Esophagus (tissue), 2 donors: ENCODE measurements around the gene INHA. TPM values are rescaled to one million over a fixed set of nuclear protein-coding genes. Genes with fewer than 3 reads are reported as not detected.

Experiments used
- H3K27ac ChIP-seq, 2 donors: one replicate each; pipeline ENCODE4 v1.5.1; 2013; ENCODE audit warnings: low read depth in 2 of 2, mild to moderate bottlenecking in 2 of 2, inconsistent platforms in 1 of 2, low read length in 1 of 2, moderate library complexity in 1 of 2
- H3K27me3 ChIP-seq, 2 donors: one replicate each; pipeline ENCODE4 v1.6.1; 2013; ENCODE audit warnings: low read length in 2 of 2, control low read depth in 1 of 2, mild to moderate bottlenecking in 1 of 2; ENCODE audit not compliant: insufficient read depth in 2 of 2, control insufficient read depth in 1 of 2
- H3K36me3 ChIP-seq, 2 donors: one replicate each; pipeline ENCODE4 v1.6.1; 2013; ENCODE audit warnings: low read length in 1 of 2; ENCODE audit not compliant: control insufficient read depth in 2 of 2, insufficient read depth in 2 of 2
- H3K4me1 ChIP-seq, 2 donors: one replicate each; pipeline ENCODE4 v1.6.1; 2013; ENCODE audit warnings: low read length in 1 of 2; ENCODE audit not compliant: control insufficient read depth in 2 of 2, insufficient read depth in 2 of 2
- H3K4me3 ChIP-seq, 2 donors: one replicate each; pipeline ENCODE4 v1.5.1; 2013; ENCODE audit warnings: low read length in 2 of 2, mild to moderate bottlenecking in 2 of 2, low read depth in 1 of 2, moderate library complexity in 1 of 2
- H3K9me3 ChIP-seq, 2 donors: one replicate each; pipeline ENCODE4 v1.6.1; 2013; ENCODE audit warnings: mild to moderate bottlenecking in 2 of 2, low read depth in 1 of 2, low read length in 1 of 2, moderate library complexity in 1 of 2; ENCODE audit not compliant: control insufficient read depth in 2 of 2, insufficient read depth in 1 of 2
- WGBS, 2 donors: extraction: QIAGEN DNeasy Blood & Tissue Kit; methylation state at CpG; one replicate each; pipeline ENCODE4 v1.1.7; 2013; 5-methylcytosine and 5-hydroxymethylcytosine counted together
- polyA plus RNA-seq, 2 donors: library from polyadenylated mRNA; stranded (reverse); fragments of 200-250 nt; gene quantifications; one replicate each; pipeline ENCODE4 v1.2.3, GENCODE V29; 2013
- donor health status: healthy with polysubstance abuse.
- donor health status: Bipolar disorder and iron deficiency.

The INHA gene
- polyA plus RNA-seq, 2 donors = 0.24 to 0.71 TPM

DNA sequence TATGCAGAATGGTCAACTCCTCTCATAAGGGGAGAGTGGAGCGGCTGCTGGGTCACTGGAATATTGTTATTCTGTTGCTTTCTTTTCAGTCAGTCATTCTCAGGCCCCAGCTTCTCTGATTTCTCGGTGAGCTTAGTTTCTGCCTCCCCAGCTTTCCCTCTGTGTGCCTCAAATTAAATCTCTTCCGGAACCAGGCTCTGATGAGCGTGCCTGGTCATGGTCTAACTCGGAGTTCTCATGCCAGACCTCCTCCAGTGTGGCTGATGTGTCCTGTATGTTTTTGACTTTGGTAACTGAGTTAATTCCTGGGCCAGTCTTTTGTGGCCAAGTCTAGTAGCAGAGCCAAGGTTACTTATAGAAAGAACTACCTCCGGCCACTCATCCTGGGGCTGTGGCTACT lies 20.6 kb downstream of the INHA start:
- Histone ChIP-seq H3K9me3 (no peaks in the 10 kb centered on the region), H3K27ac (no peak overlapping the region), H3K36me3 (no peaks in the 10 kb centered on the region), H3K4me1 (no peaks in the 10 kb centered on the region), H3K4me3 (no peak overlapping the region), H3K27me3 (no peaks in the 10 kb centered on the region)
- 65 to 75% methylated on average over 6 of the region's 6 CpGs for WGBS, 2 donors

DNA sequence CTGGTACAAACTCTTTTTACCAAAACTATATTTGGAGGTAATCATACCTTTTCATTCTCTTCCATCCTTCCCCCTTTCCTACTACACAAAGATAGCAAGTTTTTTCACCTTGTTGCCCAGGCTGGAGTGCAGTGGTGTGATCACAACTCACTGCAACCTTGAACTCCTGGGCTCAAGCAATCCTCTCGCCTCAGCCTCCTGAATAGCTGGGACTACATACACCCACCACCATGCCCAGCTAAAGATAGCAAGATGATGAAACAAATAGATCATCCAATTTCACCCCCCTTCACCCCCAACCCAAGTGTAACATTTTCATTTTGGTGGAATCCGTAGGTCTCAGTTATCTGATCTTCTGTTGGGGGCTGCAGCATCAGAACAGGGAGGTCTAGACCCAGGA lies 21.0 kb downstream of the INHA start:
- Histone ChIP-seq H3K27me3 (no peaks in the 10 kb centered on the region), H3K36me3 (no peaks in the 10 kb centered on the region), H3K9me3 (no peaks in the 10 kb centered on the region), H3K27ac (no peak overlapping the region), H3K4me3 (no peak overlapping the region), H3K4me1 (no peaks in the 10 kb centered on the region)
- 84 to 88% methylated on average over 2 of the region's 2 CpGs for WGBS, 2 donors

DNA sequence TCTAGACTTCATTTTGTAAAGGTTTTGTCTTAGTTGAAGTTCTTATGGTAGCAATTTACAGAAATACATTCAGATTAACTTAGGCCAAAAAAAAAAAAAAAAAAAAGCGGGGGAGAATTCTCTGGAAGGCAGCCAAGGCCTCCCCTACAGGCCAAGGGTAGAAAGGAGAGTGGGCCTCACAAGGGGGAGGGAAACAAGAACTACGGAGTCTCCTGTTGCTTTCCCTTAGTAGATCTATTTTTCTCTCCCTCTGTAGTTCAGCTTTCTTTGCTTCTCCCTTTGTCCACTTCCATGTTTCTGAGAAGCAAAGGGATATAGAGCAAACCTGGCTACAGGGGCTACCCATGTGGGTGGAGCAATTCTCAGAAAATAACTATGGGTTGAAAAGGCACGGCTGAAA lies 23.1 kb downstream of the INHA start:
- H3K27me3 ChIP-seq = no peaks in the 10 kb centered on the region
- no peak overlapping the region for H3K27ac ChIP-seq
- no peak overlapping the region for H3K4me3 ChIP-seq
- whole genome bisulfite sequencing, 2 donors = 42 to 54% methylated on average over 3 of the region's 3 CpGs
- H3K36me3 ChIP-seq = no peaks in the 10 kb centered on the region
- H3K9me3 ChIP-seq = no peaks in the 10 kb centered on the region
- no peaks in the 10 kb centered on the region for H3K4me1 ChIP-seq

DNA sequence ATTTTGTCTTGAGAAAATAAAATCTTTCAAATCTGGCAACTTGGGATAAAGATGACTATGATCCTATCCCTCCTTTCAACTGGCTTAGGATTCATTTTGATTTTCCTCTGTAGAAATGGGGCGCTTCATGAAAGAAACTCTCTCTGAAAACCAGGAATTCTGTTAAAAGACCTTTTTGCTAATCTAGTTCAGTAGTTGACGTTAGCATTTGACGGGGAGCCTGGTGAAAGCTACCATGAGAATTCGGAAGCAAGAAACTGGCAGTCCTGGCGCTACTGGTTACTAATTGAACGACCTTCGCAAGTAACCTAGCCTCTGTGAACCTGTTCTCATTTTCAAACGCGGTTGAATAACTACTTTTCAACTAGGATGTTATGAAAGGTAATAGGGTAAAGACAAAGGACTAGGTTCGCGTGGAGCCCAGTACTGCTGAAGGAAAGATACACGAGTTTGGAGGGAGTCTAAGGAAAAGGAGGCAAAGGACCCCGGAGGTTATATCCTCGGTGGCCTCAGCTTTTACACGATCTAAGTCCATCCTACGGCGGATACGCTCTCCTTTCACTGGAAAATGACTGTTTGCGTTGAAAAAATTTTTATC lies 24.9 kb downstream of the INHA start:
- Histone ChIP-seq H3K4me3 (peak overlapping the region; percentile 68 to 78), H3K36me3 (peaks cover 3 to 9% of the 10 kb centered on the region in 2 donors), H3K27ac (peak overlapping the region; percentile 95 to 96), H3K27me3 (no peaks in the 10 kb centered on the region), H3K4me1 (no peaks in the 10 kb centered on the region), H3K9me3 (no peaks in the 10 kb centered on the region)
- WGBS, 2 donors = 11 to 12% methylated on average over 19 of the region's 19 CpGs

DNA sequence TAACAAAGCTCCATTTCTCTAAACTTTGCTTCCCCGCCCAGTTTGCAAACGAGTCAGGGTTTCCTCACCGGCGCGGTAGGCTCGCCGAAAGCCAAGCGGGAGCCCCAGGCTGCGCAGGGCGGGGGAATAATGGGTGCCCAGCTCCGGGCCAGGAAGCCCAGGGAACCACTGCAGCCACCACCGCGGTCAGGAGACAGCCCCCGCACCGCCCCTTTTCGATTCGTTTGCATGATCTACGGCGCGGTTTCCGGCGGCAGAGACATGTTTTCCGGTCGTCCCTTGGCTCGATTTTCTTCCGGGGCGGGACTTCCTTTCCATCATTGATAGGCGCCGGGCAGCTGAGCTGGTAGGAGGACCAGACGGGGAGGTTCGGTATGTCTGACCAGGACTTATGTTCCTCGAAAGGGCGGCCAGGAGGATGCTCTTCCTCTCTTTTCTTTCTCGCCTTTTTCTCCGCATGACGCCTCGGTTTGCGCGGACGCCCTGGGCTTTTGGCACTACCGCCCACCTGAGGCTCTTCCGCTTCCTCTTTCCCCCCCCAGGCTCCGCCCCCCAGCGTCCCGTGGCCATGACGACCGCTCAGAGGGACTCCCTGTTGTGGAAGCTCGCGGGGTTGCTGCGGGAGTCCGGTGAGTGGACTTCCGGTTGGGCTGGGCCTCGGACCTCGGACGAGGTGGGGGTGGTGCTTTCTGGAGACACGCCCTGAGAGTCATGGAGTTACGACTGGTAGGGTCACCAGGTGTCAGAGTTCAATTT lies 25.6 kb downstream of the INHA start, which contains the start of gene STK11IP:
Gene STK11IP (plus strand): TSS at position 306 of the 756 bp plus-strand sequence. CDS start 263 bp downstream, at position 569.
- Histone ChIP-seq H3K27me3 (no peaks in the 10 kb centered on the region), H3K9me3 (no peaks in the 10 kb centered on the region), H3K36me3 (peaks cover 9 to 15% of the 10 kb centered on the region in 2 donors), H3K4me1 (no peaks in the 10 kb centered on the region), H3K27ac (peak within 1 kb of the TSS; percentile 95 to 96), H3K4me3 (peak within 1 kb of the TSS; percentile 68 to 78)
- WGBS, 2 donors = 0 to 1% methylated on average over 56 to 57 of the region's 57 CpGs

DNA sequence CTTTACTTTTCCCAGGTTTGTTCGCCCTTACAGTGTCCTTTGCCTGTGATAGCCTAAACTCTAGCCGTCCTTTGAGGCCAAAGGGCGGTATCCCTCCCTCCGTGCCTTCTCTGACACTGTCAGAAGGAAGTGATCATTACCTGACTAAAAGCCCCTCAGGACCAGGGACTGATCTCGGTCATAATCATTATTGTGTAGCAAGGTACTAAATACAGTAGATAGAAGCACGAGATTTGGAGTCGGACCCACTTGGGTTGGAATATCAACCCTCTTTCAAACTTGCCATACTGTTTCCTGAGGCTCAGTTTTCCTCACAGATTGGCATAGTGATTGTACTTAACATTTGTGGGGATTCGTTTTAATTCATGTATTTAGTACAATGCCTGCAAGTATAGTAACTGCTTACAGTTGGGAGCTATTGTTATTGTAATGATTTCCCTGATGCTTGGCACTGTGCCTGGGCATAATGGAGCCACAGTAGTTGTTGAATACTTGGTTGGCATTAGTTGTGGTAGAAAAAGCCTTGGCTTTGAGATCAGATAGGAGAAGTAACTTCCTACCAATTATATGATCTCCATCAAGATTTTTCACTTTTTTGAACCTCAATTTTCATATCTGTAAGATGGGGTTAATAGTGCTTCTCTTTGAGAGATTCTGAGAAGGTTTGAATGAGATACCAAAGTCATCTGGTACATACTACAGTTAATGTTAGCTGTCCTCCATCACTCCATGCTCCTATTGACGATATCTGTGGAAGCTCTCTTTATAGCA lies 26.4 kb downstream of the INHA start:
- Histone ChIP-seq H3K4me1 (no peaks in the 10 kb centered on the region), H3K36me3 (peaks cover 10 to 15% of the 10 kb centered on the region in 2 donors), H3K27ac (peak overlapping the region; percentile 95 to 96), H3K4me3 (peak overlapping the region; percentile 68 to 78), H3K9me3 (no peaks in the 10 kb centered on the region), H3K27me3 (no peaks in the 10 kb centered on the region)
- WGBS, 2 donors = 25 to 26% methylated on average over 9 of the region's 9 CpGs

DNA sequence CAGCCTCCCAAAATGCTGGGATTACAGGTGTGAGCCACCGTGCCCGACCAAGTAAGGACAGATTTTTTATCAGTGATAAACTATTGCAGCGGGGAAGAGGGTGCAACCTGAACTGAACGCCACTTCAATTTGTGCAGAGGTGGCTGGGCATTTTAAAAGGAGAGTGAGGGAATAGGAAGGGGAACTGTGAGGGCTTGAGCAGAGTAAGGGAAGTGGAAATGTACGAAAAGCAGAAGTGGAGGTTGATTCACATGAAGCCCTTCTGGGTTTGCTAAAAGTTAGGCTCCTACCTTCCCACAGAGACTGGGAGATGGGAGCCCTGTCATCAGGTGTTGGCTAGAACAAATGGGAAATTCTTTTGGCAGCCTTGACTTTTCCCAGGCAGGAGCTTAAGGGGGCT lies 31.7 kb downstream of the INHA start:
- H3K9me3 ChIP-seq = no peaks in the 10 kb centered on the region
- WGBS, 2 donors = 88 to 90% methylated on average over 5 of the region's 5 CpGs
- H3K4me1 ChIP-seq = no peaks in the 10 kb centered on the region
- H3K27ac ChIP-seq = no peak overlapping the region
- no peaks in the 10 kb centered on the region for H3K27me3 ChIP-seq
- H3K4me3 ChIP-seq = no peak overlapping the region
- peaks cover 27 to 32% of the 10 kb centered on the region in 2 donors for H3K36me3 ChIP-seq

DNA sequence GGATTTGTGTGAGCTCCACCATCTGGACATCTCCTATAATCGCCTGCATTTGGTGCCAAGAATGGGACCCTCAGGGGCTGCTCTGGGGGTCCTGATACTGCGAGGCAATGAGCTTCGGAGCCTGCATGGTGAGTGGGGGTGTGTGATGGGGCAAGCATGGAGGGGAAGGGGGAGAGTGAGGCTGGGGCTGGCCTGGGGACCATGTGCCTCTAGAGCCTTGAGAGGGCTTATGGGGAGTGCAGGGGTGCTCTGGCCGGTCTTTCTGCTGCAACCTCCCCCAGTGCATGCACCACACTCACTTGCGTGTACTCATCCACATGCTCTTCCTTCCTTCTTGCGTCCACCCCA lies 33.5 kb downstream of the INHA start:
- peaks cover 27 to 36% of the 10 kb centered on the region in 2 donors for H3K36me3 ChIP-seq
- WGBS, 2 donors = 81 to 88% methylated on average over 6 of the region's 6 CpGs
- no peaks in the 10 kb centered on the region for H3K27me3 ChIP-seq
- H3K4me3 ChIP-seq = no peak overlapping the region
- H3K27ac ChIP-seq = no peak overlapping the region
- H3K4me1 ChIP-seq = no peaks in the 10 kb centered on the region
- no peaks in the 10 kb centered on the region for H3K9me3 ChIP-seq

DNA sequence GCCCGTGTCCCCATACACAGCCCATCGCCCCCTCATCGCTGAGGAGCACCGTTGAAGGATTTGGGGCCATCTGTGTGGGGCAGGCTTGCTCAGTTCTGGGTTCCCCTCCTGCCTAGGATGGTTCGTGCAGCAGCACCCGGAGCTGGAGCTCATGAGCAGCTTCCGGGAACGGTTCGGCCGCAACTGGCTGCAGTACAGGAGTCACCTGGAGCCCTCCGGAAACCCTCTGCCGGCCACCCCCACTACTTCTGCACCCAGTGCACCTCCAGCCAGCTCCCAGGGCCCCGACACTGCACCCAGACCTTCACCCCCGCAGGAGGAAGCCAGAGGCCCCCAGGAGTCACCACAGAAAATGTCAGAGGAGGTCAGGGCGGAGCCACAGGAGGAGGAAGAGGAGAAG lies 35.8 kb downstream of the INHA start:
- Histone ChIP-seq H3K27me3 (no peaks in the 10 kb centered on the region), H3K9me3 (no peaks in the 10 kb centered on the region), H3K36me3 (peaks cover 12 to 38% of the 10 kb centered on the region in 2 donors), H3K4me3 (no peak overlapping the region), H3K27ac (no peak overlapping the region), H3K4me1 (no peaks in the 10 kb centered on the region)
- WGBS, 2 donors = 92% methylated on average over 15 of the region's 15 CpGs
